Putamen (tissue), 1 donor: ENCODE data around the gene PPP1R2.
"Not testable (repeated sequence)": the region's sequence is repeated elsewhere in the genome, so short reads cannot be mapped to it uniquely, and the experiment has no call there.

Experiments
- DNase-seq: peaks from one replicate; pipeline ENCODE4 v3.0.0-alpha.2; 2016; ENCODE audit warnings: low spot score

Gene PPP1R2

DNA sequence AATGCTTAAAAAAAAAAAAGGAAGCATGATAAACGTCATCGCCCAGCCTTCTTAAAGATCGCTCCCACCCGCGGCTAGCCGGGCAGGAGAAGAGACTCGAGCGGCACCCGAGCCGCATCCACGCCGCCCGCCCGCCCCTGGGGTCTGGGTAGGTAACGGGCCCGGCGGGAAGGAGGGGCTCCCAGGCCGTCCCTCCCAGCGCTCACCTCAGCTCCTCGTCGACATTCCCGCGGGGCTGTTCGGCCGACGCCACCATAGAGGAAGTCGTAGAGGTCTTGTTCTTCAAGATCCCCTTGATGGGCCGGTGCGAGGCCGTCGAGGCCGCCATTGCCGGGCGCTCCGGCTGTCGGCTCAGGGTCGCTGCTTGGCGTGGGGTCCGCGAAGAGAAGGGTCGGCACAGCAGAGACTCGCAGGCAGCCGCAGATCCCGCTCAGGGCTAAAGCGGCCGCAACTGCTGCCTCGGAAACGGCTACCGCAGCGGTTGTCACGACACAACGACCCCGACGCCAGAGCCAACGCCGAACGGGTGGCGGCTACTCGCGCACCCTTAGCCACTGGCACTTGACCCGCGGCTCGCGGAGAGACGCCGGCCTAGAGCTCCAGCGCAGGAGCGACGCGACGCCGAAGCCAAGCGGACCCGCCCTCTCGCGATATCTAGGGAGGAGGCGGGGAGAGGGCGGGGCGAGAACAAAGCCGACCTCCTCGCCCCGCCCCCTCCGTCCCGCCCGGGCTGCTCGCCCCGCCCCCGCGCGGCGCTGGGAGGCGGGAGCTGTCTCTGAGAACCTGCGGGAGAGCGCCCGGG is at the start of gene PPP1R2:
Gene PPP1R2, minus strand, starts transcription at position 628 of the 802 bp plus-strand sequence. Its CDS starts 300 bp downstream, at position 328.
- peak; percentile 93 for DNase-seq

DNA sequence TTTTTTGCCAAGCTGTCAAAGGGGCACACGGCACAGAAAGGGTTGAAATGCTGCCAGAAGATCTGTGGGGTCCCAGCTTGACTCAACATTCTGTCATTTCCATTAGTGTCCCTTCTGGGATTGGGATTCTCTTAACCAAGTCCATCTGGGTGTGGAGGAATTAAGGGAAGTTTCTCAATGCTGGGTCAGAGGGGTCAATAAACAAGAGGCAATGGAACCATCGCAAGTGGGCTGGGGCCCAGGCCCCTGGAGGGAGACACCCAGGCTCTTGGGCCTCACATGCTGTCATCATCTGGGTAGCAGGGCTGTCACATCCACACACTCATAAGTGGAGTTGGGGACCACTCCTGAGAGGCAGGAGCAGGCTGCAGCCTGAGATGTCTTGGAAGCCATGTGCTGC is 48.7 kb upstream of the PPP1R2 start:
- DNase-seq = no peak

DNA sequence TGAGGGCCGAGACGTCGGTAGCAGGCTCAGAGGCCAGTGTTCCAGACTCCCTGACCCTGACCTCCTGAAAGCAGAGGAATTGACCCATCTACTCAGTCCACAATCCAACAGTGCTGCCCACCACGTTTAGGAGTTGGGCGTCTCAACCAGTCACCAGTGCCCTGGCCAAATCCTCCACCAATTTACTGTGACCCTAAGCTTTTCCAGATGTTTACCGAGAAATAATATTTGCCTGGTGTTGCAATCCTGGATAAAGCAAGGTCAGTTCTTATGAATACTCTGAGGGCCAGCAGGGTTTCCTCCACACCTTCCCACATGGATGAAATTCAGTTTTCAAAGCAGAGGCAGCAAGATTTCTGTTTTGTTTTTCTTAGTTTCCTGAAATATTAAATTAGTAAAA is 48.1 kb upstream of the PPP1R2 start:
- DNase-seq = no peak

DNA sequence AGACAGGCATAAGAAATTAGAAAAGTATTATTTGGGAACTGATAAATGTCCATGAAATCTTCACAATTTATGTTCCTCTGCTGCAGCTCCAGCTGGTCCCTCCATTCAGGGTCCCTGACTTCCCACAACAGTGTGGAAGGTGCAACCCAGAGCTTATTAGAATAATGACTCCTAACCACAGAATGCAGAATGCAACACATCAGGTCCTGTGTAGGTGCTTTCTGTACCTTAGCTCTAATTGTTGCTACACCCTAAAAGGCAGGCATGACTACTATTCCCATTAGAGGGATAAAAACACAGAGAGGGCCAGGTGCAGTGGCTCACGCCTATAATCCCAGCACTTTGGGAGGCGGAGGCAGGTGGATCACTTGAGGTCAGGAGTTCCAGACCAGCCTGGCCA is 47.3 kb upstream of the PPP1R2 start:
- DNase-seq = not testable (repeated sequence)

DNA sequence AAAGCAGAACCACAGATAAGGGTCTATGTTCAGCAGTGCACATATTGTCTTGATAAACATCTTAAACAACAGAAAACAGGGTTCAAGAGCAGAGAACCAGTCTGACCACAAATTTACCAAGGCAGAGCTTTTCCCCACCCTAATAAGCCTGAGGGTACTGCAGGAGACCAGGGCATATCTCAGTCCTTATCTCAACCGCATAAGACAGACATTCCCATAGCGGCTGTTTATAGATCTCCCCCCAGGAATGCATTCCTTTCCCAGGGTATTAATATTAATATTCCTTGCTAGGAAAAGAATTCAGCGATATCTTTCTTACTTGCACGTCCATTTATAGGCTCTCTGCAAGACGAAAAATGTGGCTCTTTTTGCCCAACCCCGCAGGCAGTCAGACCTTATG is 46.7 kb upstream of the PPP1R2 start:
- not testable (repeated sequence) for DNase-seq

DNA sequence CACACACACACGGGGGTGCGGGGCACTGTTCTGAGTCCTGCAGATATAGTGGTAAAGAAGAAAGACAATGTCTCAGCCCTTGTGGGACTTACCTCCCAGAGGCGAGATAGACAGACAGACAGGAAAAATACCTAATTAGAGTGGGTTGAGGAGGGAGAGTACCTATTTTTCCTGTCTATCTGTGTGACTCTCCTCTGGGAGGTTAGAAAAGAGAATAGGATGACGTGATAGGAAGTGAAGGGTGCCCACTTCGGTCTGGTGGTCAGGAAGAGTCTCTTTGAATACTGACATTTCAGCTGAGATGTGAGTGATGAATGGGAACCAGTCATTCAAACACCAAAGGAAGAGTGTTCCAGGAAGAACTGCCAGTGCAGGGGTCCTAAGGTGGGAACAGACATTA is 44.7 kb upstream of the PPP1R2 start:
- DNase-seq = no peak

DNA sequence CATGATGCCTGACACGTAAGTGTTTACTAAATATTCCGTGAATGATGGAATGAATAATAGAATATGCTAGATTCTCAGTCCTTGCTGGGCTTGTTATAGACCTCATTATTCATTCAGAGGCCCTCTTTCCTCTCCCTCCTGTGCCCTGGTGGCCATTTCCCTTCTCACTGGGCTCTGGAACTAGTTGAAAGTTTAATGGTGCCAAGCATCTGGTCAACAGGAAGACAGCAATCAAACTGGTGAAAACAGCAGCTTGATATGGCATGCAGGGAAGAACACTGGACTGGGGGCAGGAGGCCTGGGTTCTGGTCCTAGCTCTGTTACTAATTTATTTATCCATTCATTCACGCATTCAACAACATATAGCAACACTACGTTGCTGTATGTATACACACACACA is 44.3 kb upstream of the PPP1R2 start:
- DNase-seq = no peak

DNA sequence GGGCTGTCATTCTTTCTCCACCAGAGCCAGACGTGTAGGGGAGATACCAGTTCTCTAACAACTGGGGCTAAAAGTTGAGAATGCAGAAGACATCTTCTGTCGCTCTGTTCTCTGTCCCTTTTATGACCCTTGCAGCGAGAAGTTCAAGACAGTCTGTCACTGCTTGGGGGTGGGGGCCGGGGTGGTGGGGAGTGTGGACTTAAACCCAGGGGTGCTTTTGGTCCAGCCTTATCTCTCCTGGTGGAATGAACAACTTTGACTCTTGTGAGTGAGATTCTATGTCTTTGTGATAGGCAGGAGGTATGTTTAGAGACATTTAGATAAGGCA is 41.4 kb upstream of the PPP1R2 start:
- DNase-seq = no peak

DNA sequence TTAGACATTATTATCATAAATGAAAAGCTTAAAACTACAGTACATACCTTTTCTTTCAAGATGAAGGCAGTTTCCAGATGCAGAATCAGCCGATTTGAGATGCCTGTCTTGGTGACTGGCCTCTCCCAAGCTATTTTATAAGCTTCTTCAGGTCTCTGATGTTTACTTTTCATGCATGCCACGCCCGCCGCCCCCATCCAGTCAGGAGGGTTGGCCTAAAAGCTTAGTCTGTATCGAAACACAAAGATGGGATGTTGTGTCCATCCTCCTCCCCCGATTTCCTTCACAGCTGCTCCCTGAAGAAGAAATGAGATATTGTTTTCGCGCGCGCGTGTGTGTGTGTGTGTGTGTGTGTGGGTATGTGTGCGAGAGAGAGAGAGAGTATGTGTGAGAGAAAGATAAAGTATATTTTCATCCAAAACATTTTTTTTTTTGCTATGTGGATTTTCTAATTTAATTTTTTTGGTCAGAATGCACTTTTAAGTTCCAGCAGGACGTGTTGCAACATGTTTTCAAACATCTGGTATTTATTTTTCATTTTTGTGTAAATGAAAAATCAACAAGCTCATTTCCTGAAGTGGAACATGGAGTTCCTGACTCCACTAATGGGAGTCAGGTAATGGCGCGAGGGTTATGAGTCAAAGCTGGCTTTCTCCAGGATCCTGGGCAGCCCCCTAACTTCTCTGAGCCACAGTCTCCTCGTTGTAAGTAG is 40.9 kb upstream of the PPP1R2 start, which contains the start of gene APOD:
Gene APOD, minus strand, starts transcription at position 110 of the 712 bp plus-strand sequence. CDS start 4,479 bp downstream, outside the sequence.
- peak; percentile 90 for DNase-seq

DNA sequence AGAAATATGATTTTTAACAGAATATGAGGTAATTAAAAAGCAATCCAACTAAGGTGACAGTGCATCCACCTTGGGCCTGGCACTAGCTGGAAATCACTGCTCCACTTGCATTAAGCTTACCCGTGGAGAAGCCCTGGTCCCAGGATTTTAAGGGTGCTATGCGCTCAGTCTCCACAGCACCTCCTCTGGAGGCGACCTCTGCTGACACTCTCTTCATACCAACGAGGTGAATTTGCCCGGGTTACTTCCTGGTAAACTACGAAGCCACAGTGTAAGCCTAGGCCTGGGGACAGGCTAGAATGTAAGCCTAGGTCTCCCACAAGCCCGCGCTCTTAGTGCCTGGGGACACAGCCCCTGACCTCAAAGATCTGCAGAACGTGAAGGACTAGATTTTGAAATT is 39.8 kb upstream of the PPP1R2 start:
- peak; percentile 42 for DNase-seq

DNA sequence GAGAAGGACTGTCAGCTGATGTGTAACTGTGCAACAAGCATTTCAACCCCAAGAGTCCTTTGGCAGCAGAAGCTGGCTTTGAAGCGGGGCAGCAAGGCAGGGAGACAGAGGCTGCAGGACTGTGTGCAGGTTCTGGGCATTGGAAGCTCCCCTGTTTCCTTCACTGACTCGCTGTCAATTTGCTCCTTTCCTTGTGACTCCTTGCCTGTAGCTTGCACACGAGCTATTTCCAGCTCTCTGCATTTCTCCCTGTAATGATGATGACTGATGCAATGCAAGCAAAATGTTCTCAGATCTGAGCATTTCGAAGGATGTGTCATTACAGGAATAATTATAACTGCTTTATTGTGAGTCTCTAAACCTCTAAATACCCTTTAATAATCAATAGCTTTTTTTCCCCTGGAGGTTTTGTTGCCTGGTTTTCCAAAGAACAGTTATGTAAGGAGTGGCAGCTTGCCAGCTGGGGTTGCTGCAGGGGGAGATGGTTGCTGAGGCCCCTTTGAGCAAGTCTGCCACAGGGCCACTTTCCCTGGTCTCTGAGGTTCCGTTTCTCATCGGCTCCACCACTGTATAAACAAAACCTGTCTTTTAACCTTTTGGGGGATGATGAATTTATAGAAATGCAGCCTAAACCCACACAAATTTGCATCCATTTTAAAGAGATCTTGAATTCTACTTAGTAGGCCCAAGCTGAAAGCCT is 37.8 kb upstream of the PPP1R2 start:
- DNase-seq = peak; percentile 75

DNA sequence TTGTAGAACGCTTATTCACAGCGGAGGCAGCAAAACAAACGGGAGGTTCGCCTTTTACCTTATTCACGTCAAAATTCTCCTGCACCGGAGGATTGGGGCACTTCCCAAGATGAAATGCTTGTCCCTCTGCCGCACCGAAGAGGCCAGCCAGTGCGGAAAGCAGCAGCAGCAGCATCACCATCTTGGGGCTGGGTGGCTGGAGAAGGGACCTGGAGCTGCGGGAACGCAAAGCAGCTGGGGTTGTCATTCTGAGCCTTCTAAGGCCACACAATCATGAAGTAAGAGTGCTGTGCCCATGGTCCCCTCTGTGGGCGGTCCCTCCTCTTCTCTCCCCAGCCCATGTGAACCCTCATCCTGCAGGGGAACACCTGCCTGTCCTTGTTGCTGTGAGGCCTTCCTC is 36.2 kb upstream of the PPP1R2 start:
- DNase-seq = no peak

DNA sequence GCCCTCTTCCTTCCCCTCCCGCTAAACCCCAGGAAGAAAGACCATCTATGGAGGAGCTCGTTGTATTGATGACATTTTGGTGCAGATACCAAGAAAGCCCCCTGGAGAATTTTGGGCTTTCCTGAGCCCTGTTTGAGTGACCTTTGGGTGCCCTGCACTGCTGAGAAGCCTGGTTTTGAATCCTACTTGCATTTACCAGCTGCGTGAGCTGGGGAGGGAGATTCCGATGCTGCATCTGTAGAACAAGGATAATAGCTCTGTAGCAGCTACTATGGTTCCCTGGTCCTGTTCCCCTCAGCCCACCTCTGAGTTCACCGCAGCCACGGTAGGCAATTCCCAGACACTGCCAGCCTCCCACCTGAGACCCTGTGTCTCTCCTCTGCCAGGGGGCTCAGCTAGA is 35.4 kb upstream of the PPP1R2 start:
- no peak for DNase-seq

DNA sequence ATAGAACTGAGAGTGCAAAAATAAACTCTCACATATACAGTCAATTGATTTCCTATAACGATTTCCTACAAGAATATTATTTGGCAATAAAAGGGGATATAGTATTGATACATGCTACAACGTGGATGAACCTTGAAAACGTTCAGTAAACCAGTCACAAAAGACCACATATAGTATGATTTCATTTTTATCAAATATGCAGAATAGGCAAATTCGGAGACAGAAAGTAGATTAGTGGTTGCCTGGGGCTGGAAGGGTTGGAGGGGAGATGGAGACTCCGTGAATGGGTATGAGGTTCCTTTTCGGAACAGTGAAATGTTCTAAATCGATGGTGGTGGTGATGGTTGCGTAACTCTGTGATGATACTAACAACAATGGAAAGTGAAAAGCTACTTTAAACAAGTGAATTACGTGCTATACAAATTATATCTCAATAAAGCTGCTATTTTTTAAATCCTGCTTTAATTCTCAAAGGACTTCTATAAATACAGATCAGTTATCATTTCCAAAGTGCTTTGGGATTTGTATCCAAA is 34.6 kb upstream of the PPP1R2 start:
- DNase-seq = no peak

DNA sequence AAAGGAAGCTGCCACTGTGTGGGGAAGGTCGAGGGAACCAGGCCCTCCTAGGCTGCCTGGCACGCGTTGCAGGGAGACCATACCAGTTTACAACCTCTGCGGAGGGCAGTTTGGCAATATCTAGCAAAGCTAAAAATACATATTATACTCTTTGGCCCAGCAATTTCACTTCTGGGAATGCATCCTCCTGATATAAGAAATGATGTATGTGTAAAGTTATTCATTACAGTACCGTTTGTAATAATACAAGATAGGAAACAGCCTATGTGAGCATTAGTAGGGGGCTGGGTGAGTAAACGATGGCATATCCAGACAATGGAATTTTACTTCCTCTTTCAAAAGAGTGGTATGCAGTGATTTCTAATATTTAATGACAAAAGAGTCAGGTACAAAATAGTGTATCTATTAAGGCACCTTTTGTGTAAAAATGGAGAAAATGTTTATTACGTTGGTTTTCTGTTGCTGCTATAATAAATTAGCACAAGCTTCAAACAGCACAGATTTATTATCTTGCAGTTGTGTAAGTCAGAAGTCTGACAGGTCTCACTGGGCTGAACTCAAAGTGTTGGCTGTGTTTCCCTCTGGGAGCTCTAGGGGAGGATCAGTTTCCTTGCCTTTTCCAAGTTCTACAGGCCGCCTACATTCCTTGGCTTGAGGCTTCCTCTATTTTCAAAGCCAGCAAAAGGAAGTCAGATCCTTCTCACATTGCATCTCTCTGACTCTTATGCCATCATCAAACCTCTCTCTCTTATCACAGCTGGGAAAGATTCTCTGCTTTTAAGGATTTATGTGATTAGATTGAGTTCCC is 31.6 kb upstream of the PPP1R2 start:
- no peak for DNase-seq

DNA sequence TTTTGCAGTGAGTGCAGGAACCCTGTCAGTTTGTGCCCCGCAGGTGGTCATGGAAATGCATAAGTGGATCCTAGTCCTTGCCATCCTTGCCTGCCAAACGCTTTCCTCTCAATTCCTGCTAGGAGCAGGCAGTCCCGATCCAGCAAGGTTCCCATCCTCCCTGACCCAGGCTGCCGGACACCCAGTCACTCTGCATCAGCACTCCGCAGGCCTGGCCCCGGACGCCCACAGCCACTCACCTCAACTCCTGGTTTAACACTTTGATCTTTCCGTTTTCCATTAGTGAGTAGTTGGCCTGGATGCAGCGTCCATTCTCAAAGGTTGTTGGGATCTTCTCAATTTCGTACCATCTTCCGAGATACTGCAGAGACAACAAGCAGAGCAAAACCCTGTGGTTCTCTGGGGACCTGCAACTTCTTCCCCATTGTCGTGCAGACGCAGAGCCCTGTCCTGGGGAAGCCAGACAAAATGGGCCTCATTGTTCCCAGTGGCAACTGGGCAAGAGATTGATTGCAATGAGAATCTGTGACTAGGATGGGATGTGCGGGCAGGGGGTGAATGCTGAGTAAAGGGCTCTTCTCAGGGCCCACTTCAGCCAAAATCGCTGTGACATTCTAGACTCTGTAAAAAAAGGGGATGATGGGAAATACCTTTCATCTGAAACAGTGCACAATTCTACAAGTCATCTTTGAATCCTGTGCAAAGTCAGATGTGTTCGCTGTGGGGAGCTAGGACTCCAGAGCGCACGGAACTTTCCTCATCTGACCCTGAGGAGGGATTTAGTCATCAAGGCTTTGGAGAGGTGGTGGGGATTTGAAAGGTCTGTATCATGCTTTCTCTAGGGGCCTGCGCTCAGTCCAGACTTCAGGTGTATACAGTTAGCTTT is 30.7 kb upstream of the PPP1R2 start:
- no peak for DNase-seq

DNA sequence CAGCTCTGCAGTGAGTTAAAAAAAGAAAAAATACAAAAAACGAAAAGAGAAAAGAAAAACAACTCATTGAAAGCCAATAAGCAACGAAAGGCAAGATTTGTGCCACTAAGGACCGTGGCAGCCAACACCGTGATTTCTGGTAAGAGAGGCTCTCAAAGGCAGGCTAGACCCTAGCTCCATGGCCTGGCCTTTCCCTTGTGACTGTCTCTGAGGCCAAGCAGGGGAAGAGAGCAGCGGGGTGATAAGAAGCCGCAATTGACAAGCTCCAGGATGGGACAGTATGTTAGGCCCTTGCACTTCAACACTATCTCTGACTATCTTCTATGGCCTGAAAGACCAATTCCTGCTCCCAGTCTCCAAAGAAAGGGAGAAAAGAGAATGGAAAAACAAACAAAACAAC is 28.2 kb upstream of the PPP1R2 start:
- DNase-seq = no peak

DNA sequence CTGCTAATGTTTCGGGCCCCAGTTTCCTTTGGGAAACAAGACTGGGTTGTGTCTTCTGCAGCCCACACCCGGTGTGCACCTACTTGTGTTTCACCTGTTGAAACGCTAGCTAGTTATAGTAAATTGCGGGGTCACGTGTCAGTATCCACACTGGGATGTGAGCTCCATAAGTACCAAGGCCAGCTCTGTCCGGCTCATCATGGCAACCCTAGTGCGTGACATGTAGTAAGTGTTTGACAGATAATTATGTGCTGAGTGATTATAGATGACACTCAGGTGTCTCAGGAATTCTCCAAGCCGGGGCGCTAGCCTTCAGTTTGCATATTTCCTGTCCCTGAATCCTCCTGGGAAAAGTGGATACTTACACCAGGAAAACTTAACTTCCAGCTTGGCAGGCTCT is 27.8 kb upstream of the PPP1R2 start:
- no peak for DNase-seq

DNA sequence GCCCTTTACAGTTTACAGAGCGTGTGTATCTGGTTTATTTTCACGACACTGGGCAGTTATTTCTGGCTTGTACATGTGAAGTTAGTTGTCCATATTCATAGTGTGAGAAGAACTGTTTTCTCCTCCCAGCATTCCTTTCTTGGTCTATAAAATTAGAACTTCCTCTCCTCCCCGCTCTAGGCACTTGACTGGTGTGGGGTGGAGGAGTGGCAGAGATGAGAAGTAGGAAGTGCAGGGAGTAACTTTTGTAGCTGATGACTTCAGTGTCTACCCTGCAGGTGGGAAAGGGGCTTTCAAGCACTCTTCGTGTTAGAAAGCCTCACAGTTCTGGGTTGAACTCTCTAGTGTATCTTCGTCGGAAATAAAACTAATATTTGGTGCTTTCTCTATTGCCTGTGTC is 27.2 kb upstream of the PPP1R2 start:
- no peak for DNase-seq

DNA sequence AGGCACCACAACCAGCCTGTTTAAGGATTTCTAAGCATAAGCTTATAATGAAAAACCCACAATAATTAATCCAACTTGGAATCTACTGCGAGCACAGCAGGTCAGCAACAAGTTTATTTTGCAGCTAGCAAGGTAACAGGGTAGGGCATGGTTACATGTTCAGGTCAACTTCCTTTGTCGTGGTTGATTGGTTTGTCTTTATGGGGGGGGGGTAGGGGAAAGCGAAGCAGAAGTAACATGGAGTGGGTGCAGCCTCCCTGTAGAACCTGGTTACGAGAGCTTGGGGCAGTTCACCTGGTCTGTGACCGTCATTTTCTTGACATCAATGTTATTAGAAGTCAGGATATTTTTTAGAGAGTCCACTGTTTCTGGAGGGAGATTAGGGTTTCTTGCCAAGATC is 25.5 kb upstream of the PPP1R2 start:
- no peak for DNase-seq

DNA sequence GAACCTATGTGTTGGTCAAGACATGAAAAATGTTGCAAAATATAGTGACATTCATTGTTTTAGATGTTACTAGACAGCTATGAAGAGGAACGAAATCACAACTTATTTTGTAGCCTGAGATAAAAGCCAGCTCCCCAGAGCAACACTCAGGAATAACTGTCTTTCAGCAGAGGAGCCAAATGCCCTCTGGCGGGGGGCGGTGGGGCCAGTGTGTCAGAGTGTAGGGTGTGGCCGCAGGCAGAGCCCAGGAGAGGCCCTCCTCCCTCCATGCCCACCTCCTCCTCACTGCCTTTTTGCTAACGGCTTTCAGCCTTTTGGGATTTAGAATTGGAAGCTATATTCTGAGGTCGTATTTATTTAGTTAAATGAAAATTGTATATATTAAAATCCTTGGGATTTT is 23.7 kb upstream of the PPP1R2 start:
- no peak for DNase-seq
